HepG2 (cell line): ENCODE results near the gene PARD3. TPM values are rescaled to one million over a fixed set of nuclear protein-coding genes. Genes with fewer than 3 reads are reported as not detected.

Experiments used
- ATAC-seq: fragments of 200-7000 bp; cut with Tn5 transposase; 3 replicates; pipeline ENCODE4 v1.9.1; 2020; ENCODE audit warnings: mild to moderate bottlenecking, moderate library complexity
- BruUV-seq: library from RNA; stranded (reverse); fragments of 400-500 nt; replicated peaks from 2 replicates; lab custom pipeline; 2021; lab: Mats Ljungman, UMichigan
- CTCF ChIA-PET: fragments of 300-600 bp; formaldehyde crosslinking; extraction: SDS; loops from one replicate; lab custom pipeline; 2021; ENCODE audit warnings: low total read pairs, inconsistent platforms, low intra/inter-chr PET ratio; lab: Yijun Ruan, JAX
- POLR2A ChIA-PET: fragments of 350-600 bp; sonication (Branson Sonifier 250); formaldehyde crosslinking; loops from one replicate; lab custom pipeline; 2020; ENCODE audit warnings: antibody characterized with exemption, inconsistent platforms; lab: Yijun Ruan, JAX
- DNase-seq: peaks from one replicate; pipeline ENCODE4 v3.0.0-alpha.2; 2015; ENCODE audit warnings: low spot score
- FAIRE-seq: peaks from 3 replicates; lab custom pipeline; 2011; peaks lifted over from hg19 to GRCh38; lab: Jason Lieb, UNC
- H2AFZ ChIP-seq: one replicate; pipeline ENCODE4 v1.6.1; 2011; ENCODE audit warnings: low read length, inconsistent platforms
- H3K27ac ChIP-seq: fragments of 300-600 bp; 3 replicates; pipeline ENCODE4 v1.8.0; 2011; ENCODE audit warnings: mixed run types, mild to moderate bottlenecking, mixed read lengths, low read length, inconsistent platforms; ENCODE audit not compliant: insufficient read depth; ENCODE audit errors: extremely low read length
- H3K27me3 ChIP-seq, 2 experiments: fragments of 200-600 bp in 1 of 2; 2 replicates in 1 of 2; 3 replicates in 1 of 2; pipeline versions ENCODE4 v1.6.0 to v1.8.0; 2011; ENCODE audit warnings: low read length in 2 of 2, mild to moderate bottlenecking in 2 of 2, moderate library complexity in 2 of 2, inconsistent platforms in 1 of 2; ENCODE audit not compliant: insufficient read depth in 2 of 2, control insufficient read depth in 1 of 2
- H3K36me3 ChIP-seq, 2 experiments: fragments of 200-600 bp in 1 of 2; replicated peaks in 1 of 2; 2 replicates in 1 of 2; 3 replicates in 1 of 2; pipeline versions ENCODE4 v1.5.1 to v1.8.0; 2011; ENCODE audit warnings: low read length in 2 of 2, inconsistent platforms in 1 of 2; ENCODE audit not compliant: insufficient read depth in 2 of 2, control insufficient read depth in 1 of 2
- H3K4me1 ChIP-seq: 2 replicates; pipeline ENCODE4 v1.5.1; 2012; ENCODE audit warnings: low read length, inconsistent platforms; ENCODE audit not compliant: insufficient read depth
- H3K4me2 ChIP-seq: 2 replicates; pipeline ENCODE4 v1.6.0; 2011; ENCODE audit warnings: low read depth, low read length, inconsistent platforms
- H3K4me3 ChIP-seq, 3 experiments: fragments of 200-600 bp in 1 of 3; sonication (generic), shearing (Covaris generic) in 1 of 3; replicated peaks in 1 of 3; 2 replicates each; pipeline ENCODE4 v1.5.1; 2011 to 2016; ENCODE audit warnings: low read length in 3 of 3, inconsistent platforms in 2 of 3, low read depth in 2 of 3, mild to moderate bottlenecking in 2 of 3, control low read depth in 1 of 3, mixed read lengths in 1 of 3; ENCODE audit not compliant: insufficient read depth in 1 of 3
- H3K79me2 ChIP-seq: one replicate; pipeline ENCODE4 v1.6.1; 2011; ENCODE audit warnings: low read length, inconsistent platforms; ENCODE audit not compliant: insufficient read depth
- H3K9ac ChIP-seq: 2 replicates; pipeline ENCODE4 v1.6.0; 2011; ENCODE audit warnings: mild to moderate bottlenecking, low read depth, low read length, inconsistent platforms; ENCODE audit not compliant: insufficient read depth
- H3K9me3 ChIP-seq: 2 replicates; pipeline ENCODE4 v1.5.1; 2012; ENCODE audit warnings: mild to moderate bottlenecking, low read length
- H4K20me1 ChIP-seq: 2 replicates; pipeline ENCODE4 v1.6.0; 2011; ENCODE audit warnings: inconsistent platforms, mild to moderate bottlenecking, low read length, moderate library complexity; ENCODE audit not compliant: insufficient read depth
- EEA1 ChIP-seq: sonication (generic); formaldehyde crosslinking; IDR thresholded peaks from 2 replicates; pipeline ENCODE4 v1.5.1; 2020; ENCODE audit warnings: mild to moderate bottlenecking, missing genetic modification reagents, borderline replicate concordance
- EHMT2 ChIP-seq: fragments of 200-600 bp; sonication (generic); IDR thresholded peaks from 2 replicates; pipeline ENCODE4 v1.7.0; 2017; ENCODE audit warnings: antibody characterized with exemption, low read depth, low read length, borderline replicate concordance
- PHB2 ChIP-seq: fragments of 450-650 bp; IDR thresholded peaks from 2 replicates; pipeline ENCODE4 v1.6.1; 2018; ENCODE audit not compliant: partially characterized antibody
- PRPF4 ChIP-seq: fragments of 200-400 bp; formaldehyde crosslinking; IDR thresholded peaks from 2 replicates; pipeline ENCODE4 v1.6.1; 2016; ENCODE audit warnings: low read length, low read depth; ENCODE audit not compliant: poor library complexity, severe bottlenecking
- RARA ChIP-seq: IDR thresholded peaks from 2 replicates; pipeline ENCODE4 v1.6.1; 2016; ENCODE audit warnings: missing genetic modification reagents, missing compliant biosample characterization
- RARG ChIP-seq: sonication (generic); formaldehyde crosslinking; IDR thresholded peaks from 2 replicates; pipeline ENCODE4 v1.4.0; 2020; ENCODE audit warnings: low read depth, mild to moderate bottlenecking, missing genetic modification reagents
- SIN3B ChIP-seq: fragments of 150-350 bp; IDR thresholded peaks from 2 replicates; pipeline ENCODE4 v1.6.1; 2014; ENCODE audit warnings: low read length
- ZNF276 ChIP-seq: sonication (generic); formaldehyde crosslinking; IDR thresholded peaks from 2 replicates; pipeline ENCODE4 v1.4.0; 2020; ENCODE audit warnings: mild to moderate bottlenecking, low read depth, missing genetic modification reagents
- ZNF720 ChIP-seq: sonication (generic); formaldehyde crosslinking; IDR thresholded peaks from 2 replicates; pipeline ENCODE4 v1.4.0; 2020; ENCODE audit warnings: missing genetic modification reagents
- WGBS: methylation state at CpG from one replicate; pipeline ENCODE4 v1.1.6; 2017; ENCODE audit warnings: low lambda C conversion rate; 5-methylcytosine and 5-hydroxymethylcytosine counted together
- in situ Hi-C: cut with HindIII; loops from 2 replicates; pipeline ENCODE4 v1.10.0; 2017; ENCODE audit warnings: low pct_unique_long_range_greater_than_20kb; ENCODE audit not compliant: extremely low pct_ligation_motif_present
- intact Hi-C: fragments of 100-400 bp; cut with micrococcal nuclease; formaldehyde crosslinking; loops from one replicate; pipeline ENCODE4 v1.10.0; 2022; ENCODE audit not compliant: unreplicated experiment
- polyA plus RNA-seq, 8 experiments: library from polyadenylated mRNA; depleted of rRNA in 3 of 8; stranded (reverse) in 7 of 8; unstranded in 1 of 8; fragments of >200 nt; fragmentation: Illumina TruSeq in 4 of 8; extraction: Trizol in 4 of 8; gene quantifications; 2 replicates each; pipeline versions ENCODE4 v1.2.1 to v1.2.3, GENCODE V29; 2011 to 2016; ENCODE audit warnings: low read depth in 4 of 8, missing spikeins in 1 of 8, mixed read lengths in 1 of 8; ENCODE audit not compliant: insufficient read depth in 1 of 8
- total RNA-seq, 5 experiments: library from RNA; depleted of rRNA; stranded (reverse); fragments of >200 nt; fragmentation: Illumina TruSeq; extraction: Trizol; gene quantifications; 2 replicates each; pipeline ENCODE4 v1.2.3, GENCODE V29; 2016; ENCODE audit warnings: low read depth in 1 of 5

The PARD3 gene
- total and polyA plus RNA-seq, 2 of the 13 experiments (the other 11 are each of a cell fraction or from before 2014, with no cell fraction given), result 40.9 to 60.0 TPM

GRCh38 chr10:34377833-34378232 lies 437.3 kb downstream of the PARD3 start (continued):
- TF ChIP-seq ZNF276 (CRISPR knock-in tag), result no peak
- TF ChIP-seq PHB2, result no peak
- TF ChIP-seq RARG (CRISPR knock-in tag), result no peak
- TF ChIP-seq RARA, result no peak

DNA sequence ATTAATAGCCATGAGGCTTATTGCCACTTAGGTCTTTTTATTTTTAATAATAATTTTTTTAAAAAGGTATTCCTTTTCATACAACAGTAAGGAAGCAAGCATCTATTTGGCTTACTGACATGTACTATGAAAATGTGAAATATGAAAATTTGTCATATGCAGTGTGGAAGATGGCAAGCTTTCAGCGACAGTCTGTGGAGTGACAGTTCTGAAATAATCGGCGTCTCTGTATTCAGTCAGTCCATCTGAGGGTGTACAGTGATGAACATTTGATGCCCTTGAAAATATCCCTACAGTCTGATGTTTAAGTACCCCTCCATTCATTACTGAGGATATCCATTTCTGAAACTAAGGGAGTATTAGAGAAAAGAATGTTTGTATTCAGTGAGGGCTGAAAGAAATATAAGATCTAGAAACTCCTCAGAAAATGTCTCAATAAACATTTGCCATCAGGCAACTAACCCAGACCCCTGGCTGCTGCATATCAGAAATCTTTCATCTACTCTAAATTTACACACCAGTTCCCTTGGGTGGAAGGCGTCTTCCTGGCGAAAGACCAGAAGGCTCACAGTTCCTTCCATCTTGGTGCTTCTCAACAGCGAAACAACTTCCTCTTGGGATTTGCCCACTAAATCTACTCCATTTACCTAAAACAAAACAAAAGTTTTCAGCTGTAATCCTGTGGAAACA lies 440.6 kb downstream of the PARD3 start:
- no peak for DNase-seq
- Histone ChIP-seq H3K4me3 (no peak overlapping the region), H3K9me3 (no peaks in the 10 kb centered on the region), H3K27ac (no peak overlapping the region), H4K20me1 (no peaks in the 10 kb centered on the region), H3K4me2 (no peak overlapping the region), H3K36me3 (peaks cover 0 to 30% of the 10 kb centered on the region in 2 experiments; a peak in 3 of 5 replicates), H3K27me3 (no peaks in the 10 kb centered on the region), H2AFZ (no peak overlapping the region), H3K79me2 (no peaks in the 10 kb centered on the region), H3K4me1 (no peaks in the 10 kb centered on the region), H3K9ac (no peak overlapping the region)
- ChIA-PET CTCF (no interaction called here), POLR2A (no interaction called here)
- in situ Hi-C loops, result no loop called here
- no peak for ATAC-seq
- BruUV-seq, result no TSS peak
- no peak for FAIRE-seq
- intact Hi-C loops, result no loop called here
- 96% methylated on average over 6 of the region's 6 CpGs for WGBS
- no peak for TF ChIP-seq EEA1 (CRISPR knock-in tag)
- no peak for TF ChIP-seq EHMT2
- no peak for TF ChIP-seq PRPF4
- no peak for TF ChIP-seq ZNF720 (CRISPR knock-in tag)
- no peak for TF ChIP-seq SIN3B
